MG63 (cell line): ENCODE results near the gene CEACAM1. TPM values are rescaled to one million over a fixed set of nuclear protein-coding genes. Genes with fewer than 3 reads are reported as not detected.
"Not testable (repeated sequence)": the region's sequence is repeated elsewhere in the genome, so short reads cannot be mapped to it uniquely, and the experiment has no call there.

Experiments used
- DNase-seq: peaks from one replicate; pipeline ENCODE4 v3.0.0-alpha.2; 2020
- H3K27me3 ChIP-seq: fragments of 250-450 bp; sonication (Bioruptor Pico); 2 replicates; pipeline ENCODE4 v1.5.1; 2020; ENCODE audit warnings: mild to moderate bottlenecking, moderate library complexity
- H3K36me3 ChIP-seq: fragments of 250-450 bp; sonication (Bioruptor Pico); 2 replicates; pipeline ENCODE4 v1.5.1; 2020; ENCODE audit warnings: mild to moderate bottlenecking, moderate library complexity
- H3K4me3 ChIP-seq: fragments of 250-450 bp; sonication (Bioruptor Pico); 2 replicates; pipeline ENCODE4 v1.5.1; 2020; ENCODE audit warnings: mild to moderate bottlenecking, moderate library complexity
- H3K9me3 ChIP-seq: fragments of 250-450 bp; sonication (Bioruptor Pico); 2 replicates; pipeline ENCODE4 v1.5.1; 2020; ENCODE audit warnings: mild to moderate bottlenecking, moderate library complexity
- total RNA-seq: library from RNA; depleted of rRNA; stranded (reverse); fragments of >200 nt; shearing (Covaris generic); gene quantifications from 2 replicates; pipeline ENCODE4 v1.2.3, GENCODE V29; 2014; ENCODE audit warnings: low replicate concordance; rRNA removed

CEACAM1 gene
- not detected in 2 replicates for total RNA-seq

DNA sequence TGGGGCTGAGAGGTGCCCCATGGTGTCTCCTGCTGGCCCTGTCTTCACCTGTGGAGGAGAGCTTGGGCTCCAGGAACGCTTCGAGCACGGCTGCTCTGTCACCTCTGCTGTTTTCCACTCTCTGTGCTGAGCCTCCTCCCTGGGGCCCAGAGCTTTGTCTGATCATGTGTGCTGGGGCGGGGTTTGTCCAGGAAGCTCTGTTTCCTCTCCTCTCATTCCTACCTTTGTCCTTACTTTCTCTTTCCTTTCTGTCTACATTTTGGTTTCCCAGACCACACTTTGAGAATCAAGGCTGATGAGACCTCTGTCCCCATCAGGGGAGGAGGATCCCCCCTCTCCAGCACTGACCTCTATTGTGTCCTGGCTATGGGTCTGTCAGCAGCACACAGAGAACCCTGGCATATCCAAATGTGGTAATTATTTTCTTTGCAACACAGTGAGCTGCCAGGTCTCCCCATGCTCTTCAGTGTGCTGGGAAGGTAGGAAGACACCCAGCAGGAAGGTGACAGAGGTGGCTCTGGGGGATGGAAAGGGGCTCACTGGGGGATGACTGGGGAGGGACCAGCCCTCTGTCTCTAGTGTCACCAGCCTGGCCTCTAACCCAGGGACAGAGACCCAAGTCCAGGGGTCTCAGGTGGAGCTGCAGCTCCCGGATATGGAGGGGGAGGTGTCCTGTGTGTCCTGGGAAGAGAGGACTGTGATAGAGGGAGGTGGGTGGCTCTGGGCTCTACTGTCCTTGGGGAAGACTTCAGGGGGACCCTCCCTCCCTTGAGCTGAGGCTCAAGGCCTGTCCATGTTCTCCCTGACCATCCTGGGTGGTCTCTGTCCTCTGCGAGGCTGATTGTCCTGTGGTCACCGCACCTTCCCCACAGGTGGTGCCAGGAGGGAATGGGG, at the start of gene CEACAM1:
CEACAM1 (minus strand) TSS at position 128 of the 894 bp plus-strand sequence; CDS start at position 21, 107 bp downstream.
- Histone ChIP-seq H3K9me3 (no peaks in the 10 kb centered on the region), H3K27me3 (peaks cover 2% of the 10 kb centered on the region; the same call in 1 of the 2 replicates), H3K36me3 (no peaks in the 10 kb centered on the region), H3K4me3 (no peak within 1 kb of the TSS)
- no peak for DNase-seq

DNA sequence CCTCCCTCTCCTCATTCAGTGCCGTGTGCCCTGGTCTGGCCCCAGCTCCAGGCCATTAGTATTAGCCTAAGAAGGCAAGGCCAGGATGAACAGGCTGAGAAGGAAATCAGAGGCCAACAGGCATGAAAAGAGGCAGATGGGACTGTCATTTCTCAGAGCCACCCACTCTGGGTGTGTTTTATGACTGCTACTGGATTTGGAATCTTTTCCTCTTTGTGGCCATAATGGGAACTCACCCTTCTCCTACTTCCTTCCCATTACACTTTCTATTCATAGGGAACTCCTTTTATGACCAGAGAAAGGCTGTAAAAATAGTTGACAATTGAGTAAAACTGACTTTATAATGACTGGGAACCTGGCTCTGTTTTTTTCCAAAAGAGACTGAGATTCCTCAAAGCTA, 48.7 kb upstream of the CEACAM1 start:
- Histone ChIP-seq H3K36me3 (no peaks in the 10 kb centered on the region), H3K4me3 (no peak overlapping the region), H3K9me3 (no peaks in the 10 kb centered on the region; the same call in 1 of the 2 replicates), H3K27me3 (peaks cover 44% of the 10 kb centered on the region)
- no peak for DNase-seq

DNA sequence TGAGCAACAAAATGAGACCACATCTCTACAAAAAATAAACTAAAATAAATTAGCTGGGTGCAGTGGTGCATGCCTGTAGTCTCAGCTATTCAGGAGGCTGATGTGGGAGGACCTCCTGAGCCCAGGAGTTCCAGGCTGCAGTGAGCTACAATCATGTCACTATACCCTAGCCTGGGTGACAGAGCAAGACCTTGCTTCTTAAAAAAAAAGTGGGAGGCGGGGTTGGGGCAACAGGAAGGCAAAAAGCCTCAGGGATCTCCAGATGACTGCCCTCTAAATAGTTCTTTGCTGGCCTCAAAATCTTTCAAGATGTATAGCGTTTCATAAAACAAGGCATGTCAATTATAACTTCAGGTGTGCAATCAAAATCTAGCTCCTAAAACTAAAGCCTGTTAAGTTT, 48.0 kb upstream of the CEACAM1 start:
- no peak for DNase-seq
- H3K36me3 ChIP-seq, result no peaks in the 10 kb centered on the region
- H3K27me3 ChIP-seq, result peaks cover 40% of the 10 kb centered on the region
- no peak overlapping the region for H3K4me3 ChIP-seq
- H3K9me3 ChIP-seq, result no peaks in the 10 kb centered on the region; the same call in 1 of the 2 replicates

DNA sequence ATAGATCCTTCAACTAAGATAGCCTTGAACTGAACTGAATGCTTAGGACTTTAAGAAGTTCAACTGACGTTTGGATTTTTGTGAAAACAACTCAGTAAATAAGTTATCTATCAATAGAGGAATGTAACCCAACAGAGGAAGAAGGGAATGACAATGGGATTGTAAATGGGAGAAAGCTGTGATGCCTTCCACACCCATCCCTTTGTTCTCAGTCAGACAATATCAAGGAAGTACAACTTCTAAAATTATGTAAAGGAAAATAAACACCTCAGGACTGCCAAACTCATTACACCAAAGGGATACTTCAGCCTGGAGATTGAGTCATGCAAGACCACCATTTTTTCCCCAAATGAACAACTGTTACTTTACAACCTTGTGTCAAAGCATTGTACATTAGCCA, 45.4 kb upstream of the CEACAM1 start:
- DNase-seq, result no peak
- H3K9me3 ChIP-seq, result no peaks in the 10 kb centered on the region; the same call in 1 of the 2 replicates
- H3K4me3 ChIP-seq, result no peak overlapping the region
- H3K27me3 ChIP-seq, result peaks cover 21% of the 10 kb centered on the region
- H3K36me3 ChIP-seq, result no peaks in the 10 kb centered on the region

DNA sequence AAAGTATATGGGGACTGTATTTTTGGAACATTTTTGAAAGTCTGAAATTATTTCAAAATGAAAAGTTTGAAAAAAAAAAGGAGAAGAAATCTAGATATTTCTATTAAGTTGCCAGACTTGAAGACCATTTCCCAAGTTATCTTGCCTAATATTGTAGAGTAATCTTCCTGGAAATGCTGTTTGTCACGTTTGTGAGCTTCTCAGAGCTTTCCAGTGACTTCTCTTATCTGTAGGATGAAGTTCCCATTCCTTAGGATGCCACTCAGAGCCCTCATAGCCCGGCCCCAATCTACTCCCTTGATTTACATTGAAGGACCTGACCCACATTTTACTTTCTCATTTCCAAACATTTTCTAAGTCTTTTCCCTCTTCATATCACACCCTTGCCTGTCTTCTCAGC, 42.8 kb upstream of the CEACAM1 start:
- H3K9me3 ChIP-seq, result no peaks in the 10 kb centered on the region; the same call in 1 of the 2 replicates
- no peak overlapping the region for H3K4me3 ChIP-seq
- H3K27me3 ChIP-seq, result peaks cover 10% of the 10 kb centered on the region; the same call in 1 of the 2 replicates
- no peak for DNase-seq
- no peaks in the 10 kb centered on the region for H3K36me3 ChIP-seq

DNA sequence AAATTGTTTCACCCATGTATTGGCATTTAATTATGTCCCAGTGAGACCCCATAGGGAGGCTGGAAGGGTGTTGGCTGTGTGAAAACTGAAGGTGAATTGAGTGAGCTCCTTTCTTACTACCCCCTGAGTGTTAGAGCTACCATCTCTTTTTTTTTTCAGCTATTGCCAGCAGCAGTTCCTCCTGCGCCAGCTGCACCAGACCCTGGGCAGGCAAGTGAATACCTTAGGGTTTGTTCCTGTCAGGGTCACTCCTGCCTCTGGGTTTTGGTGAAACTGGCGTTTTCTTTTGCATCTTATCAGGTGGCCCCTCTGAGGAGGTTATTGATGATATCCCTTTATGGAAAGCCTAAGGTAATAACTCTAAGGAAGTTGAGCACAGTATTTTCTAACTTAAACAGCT, 40.9 kb upstream of the CEACAM1 start:
- no peak for DNase-seq
- H3K36me3 ChIP-seq, result no peaks in the 10 kb centered on the region
- no peaks in the 10 kb centered on the region for H3K27me3 ChIP-seq
- H3K4me3 ChIP-seq, result no peak overlapping the region
- no peaks in the 10 kb centered on the region; the same call in 1 of the 2 replicates for H3K9me3 ChIP-seq

DNA sequence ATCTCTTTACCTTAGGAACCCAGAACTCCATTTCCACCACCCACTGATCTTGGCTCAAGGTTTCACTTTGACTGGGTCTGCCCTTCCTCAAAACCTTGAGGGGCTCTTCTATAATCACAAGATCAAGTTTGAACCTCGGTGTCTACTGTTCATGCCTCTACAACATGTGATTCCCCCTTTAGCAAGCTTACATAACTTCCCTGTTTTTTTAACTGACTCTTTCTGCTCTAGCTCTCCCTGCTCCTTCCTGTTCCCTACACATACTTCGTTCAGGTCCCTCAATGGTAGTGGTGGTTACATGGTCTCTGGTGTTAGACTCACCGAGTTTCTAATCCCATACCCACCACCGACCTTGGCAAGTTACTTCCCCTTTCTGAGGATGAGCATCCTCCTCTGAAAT, 39.7 kb upstream of the CEACAM1 start:
- Histone ChIP-seq H3K9me3 (no peaks in the 10 kb centered on the region), H3K27me3 (no peaks in the 10 kb centered on the region), H3K4me3 (no peak overlapping the region), H3K36me3 (no peaks in the 10 kb centered on the region)
- DNase-seq, result no peak

DNA sequence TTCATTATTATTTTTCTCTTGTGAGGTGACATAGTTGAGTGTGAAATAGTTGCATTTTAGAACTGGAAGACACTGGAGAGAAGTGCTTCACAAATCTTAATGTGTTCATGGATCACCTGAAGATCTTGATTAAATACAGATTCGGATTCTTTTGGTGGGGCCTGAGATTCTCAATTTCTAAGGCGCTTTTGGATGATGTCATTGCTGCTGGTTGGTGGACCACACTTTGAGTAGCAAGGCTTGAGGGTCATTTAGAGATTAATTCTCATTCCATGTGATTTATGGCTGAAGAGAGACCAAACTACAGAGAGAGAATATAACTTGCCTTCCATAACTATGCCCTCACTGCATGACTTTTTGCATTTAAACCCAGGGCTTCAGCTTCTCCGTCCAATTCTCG, 39.3 kb upstream of the CEACAM1 start:
- Histone ChIP-seq H3K9me3 (no peaks in the 10 kb centered on the region), H3K36me3 (no peaks in the 10 kb centered on the region), H3K4me3 (no peak overlapping the region), H3K27me3 (no peaks in the 10 kb centered on the region)
- DNase-seq, result no peak

DNA sequence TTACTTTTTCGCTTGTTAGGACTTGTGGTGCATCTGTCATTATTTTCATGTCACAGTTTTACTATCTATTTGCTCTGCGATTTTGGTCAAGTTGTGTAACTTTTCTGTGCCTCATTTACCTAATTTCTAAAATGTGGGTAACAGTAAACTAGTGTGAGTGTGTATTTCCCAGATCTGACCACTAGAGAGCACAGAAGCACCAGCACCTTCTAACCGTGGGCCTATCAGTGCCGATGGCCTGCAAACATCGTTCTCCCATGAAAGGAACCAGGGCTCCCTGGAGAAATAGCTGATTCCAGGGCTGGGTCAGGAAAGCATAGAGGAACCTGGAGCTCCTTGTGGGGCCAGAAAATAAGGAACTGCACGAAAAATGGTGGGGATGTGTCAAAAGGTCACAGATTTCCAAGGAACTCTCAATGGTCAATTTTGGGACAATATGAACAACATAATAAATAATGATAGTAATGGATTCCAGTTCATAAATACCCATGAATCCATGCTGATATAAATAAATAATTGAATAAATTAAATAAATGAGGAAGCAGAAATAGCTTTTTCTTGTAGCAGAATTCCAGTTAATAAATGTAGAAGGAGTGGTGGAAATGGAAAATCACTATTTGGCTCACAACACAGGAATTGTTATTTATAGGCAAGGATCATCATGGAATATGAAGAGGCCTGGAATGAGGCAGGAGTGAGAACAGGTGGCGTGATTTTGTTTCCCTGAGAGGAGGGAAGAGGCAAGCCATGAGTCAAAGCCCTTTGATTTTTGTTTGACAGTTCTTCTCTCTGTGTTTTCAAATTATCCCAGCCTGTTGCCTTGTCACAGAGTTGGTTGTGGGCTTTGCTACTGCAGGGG, 35.3 kb upstream of the CEACAM1 start:
- DNase-seq, result peak; percentile 42
- Histone ChIP-seq H3K36me3 (no peaks in the 10 kb centered on the region), H3K27me3 (no peaks in the 10 kb centered on the region), H3K9me3 (no peaks in the 10 kb centered on the region), H3K4me3 (no peak overlapping the region)

DNA sequence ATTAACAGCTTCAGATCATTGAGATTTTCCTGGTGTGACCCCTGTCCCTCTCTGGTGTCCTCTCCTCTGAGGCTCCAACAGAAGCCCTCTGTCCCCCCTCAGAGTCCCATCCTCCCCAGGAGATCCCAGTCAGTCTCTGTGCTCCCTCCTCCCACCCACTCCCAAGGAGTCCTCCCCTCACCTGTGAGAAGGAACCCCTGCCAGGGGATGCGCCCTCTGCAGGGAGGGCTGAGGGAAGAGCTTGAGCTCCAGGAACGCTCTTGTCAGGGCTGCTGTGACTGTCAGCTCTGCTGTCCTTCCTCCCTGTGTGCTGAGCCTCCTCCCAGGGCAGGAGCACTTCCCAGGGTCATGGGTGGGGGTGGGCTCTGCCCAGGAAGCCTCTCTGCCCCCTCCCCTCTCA, 33.2 kb upstream of the CEACAM1 start:
- DNase-seq, result no peak
- H3K27me3 ChIP-seq, result no peaks in the 10 kb centered on the region
- H3K9me3 ChIP-seq, result peaks cover 4% of the 10 kb centered on the region; the same call in 1 of the 2 replicates
- no peak overlapping the region for H3K4me3 ChIP-seq
- no peaks in the 10 kb centered on the region for H3K36me3 ChIP-seq

DNA sequence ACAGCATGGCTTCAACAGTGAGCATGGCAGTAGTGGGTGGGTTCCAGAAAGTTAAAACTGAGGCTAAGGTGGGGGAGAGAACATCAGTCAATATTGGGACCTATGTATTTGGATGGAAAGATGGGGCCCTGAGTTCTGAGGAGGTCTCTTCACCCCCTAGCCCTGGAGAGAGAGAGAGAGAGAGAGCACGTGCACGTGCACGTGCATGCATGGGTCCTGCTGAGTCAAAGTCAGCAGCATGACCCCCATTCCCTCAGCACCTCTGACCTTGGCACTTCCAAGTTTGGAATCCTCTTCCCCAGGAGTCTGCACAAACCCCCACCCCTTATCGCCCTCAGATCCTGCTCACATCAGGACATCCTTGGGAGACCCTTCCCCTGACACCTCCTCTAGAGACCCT, 32.5 kb upstream of the CEACAM1 start:
- Histone ChIP-seq H3K4me3 (no peak overlapping the region), H3K9me3 (peaks cover 4% of the 10 kb centered on the region; the same call in 1 of the 2 replicates), H3K36me3 (no peaks in the 10 kb centered on the region), H3K27me3 (no peaks in the 10 kb centered on the region)
- DNase-seq, result no peak

DNA sequence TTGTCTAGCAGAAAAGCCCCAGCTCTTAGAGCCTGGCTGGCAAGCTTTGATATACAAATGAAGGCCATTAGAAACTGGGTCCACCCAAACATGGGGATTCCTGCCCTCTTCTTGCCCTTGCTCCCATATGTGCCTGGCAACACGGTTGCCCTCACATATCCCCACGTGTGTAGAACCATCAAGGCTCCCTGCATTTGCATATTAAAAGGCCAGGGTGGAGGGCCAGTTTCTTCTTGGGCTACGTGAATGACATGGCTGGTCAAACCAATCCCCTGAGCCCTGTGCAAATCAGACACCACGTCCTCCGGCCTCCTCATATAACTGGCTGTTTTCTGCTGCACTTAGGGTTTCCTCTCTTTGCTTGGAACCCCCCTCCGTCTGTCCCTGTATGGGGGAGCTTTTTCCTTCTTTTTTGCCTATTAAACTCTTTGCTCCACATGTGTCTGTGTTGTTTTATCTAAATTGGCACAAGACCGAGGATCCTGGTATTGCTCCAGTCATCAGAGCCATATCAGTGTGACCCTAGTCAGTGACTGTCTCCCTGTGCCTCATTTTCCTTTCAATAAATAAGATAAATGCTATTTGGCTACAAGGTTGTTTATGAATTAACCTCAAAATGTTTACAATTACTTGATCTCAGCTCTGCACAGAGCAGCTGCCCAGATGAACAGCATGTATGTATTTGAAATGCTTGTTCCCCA, 30.3 kb upstream of the CEACAM1 start:
- Histone ChIP-seq H3K9me3 (peaks cover 4% of the 10 kb centered on the region; the same call in 1 of the 2 replicates), H3K4me3 (no peak overlapping the region), H3K36me3 (no peaks in the 10 kb centered on the region), H3K27me3 (no peaks in the 10 kb centered on the region)
- no peak for DNase-seq

DNA sequence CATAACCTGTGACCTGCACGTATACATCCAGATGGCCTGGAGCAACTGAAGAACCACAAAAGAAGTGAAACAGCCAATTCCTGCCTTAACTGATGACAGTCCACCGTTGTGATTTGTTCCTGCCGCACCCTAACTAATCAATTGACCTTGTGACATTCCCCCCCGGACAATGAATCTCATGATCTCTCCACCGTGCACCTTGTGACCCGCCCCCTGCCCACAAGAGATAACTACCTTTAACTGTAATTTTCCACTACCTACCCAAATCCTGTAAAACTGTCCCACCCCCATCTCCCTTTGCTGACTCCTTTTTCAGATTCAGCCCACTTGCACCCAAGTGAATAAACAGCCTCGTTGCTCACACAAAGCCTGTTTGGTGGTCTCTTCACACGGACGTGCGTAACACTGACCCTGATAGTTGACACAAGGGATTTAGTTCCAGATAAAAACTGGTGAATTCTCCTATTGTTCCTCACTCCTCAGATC, 29.1 kb upstream of the CEACAM1 start:
- not testable (repeated sequence) for H3K27me3 ChIP-seq, DNase-seq

DNA sequence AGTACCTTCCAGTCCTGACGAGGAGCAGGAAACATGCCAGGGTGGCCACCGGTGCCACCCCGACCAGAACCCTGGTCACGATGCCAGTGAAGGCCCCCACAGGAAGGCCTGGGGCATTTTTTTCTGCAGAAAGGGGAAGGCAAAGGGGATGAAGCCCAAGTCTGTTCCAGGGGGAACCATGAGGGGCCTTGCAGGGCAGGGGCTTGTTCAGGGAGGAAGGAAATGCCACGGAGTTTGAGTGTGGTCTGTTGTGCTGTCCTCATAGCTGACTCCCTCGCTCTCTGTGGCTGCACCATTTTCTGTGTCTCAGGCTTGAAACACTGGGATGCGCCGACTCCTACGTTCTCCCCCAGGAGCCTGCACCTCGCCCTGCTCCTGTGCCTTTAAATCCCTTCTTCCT, 27.5 kb upstream of the CEACAM1 start:
- H3K27me3 ChIP-seq, result no peaks in the 10 kb centered on the region
- DNase-seq, result no peak
- no peaks in the 10 kb centered on the region for H3K36me3 ChIP-seq
- H3K9me3 ChIP-seq, result peaks cover 4% of the 10 kb centered on the region; the same call in 1 of the 2 replicates
- no peak overlapping the region for H3K4me3 ChIP-seq

More for the DNA sequence above, 29.1 kb upstream of the CEACAM1 start:
- not testable (repeated sequence) for H3K36me3 ChIP-seq, H3K9me3 ChIP-seq, H3K4me3 ChIP-seq

DNA sequence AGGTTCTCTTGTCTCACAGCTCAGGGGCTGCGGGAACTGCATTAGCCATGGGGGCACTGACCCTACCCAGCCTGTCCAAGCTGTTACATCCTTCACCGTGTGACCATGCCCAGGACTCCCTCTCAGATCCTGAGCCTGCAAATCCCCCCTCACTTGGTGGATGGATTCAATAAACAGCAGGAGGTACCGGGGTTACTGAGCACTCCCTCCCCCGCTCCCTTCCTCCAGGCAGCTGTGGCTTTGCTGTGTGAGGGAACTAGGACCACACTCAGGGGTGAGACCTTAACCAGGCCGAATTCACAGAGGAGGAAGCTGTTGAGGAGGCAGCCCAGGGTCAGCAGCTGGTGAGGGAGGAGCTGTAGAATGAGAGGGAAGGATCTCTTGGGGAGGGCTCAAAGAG, 27.0 kb upstream of the CEACAM1 start:
- no peak for DNase-seq
- no peaks in the 10 kb centered on the region for H3K27me3 ChIP-seq
- H3K9me3 ChIP-seq, result peaks cover 4% of the 10 kb centered on the region; the same call in 1 of the 2 replicates
- H3K4me3 ChIP-seq, result no peak overlapping the region
- no peaks in the 10 kb centered on the region for H3K36me3 ChIP-seq

DNA sequence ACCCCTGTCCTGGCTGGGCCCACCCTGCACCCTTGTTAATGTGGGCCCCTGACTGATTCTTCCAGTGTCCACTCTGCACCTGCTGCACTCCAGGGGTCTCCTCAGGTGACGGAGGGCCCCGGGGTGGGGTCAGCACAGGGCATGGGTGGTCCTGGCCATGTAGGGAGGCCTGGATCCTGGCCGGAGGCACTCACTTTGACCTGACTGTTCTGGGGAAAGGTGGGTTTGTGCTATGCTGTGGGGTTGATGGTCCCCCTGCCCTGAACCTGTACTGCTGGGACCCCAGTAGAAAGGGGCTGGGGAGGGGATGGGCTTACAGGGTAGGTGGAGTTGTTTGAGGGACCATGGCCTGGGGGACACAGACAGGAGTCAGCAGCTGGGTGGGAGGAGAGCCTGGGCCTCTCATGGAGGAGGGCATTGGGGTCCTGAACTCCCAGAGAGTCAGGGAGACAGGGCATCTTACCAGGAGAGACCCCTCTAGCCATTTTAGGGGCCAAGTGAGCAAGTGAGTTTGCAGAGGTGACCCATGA, 25.8 kb upstream of the CEACAM1 start:
- H3K36me3 ChIP-seq, result no peaks in the 10 kb centered on the region
- H3K27me3 ChIP-seq, result no peaks in the 10 kb centered on the region
- H3K4me3 ChIP-seq, result no peak overlapping the region
- no peak for DNase-seq
- peaks cover 4% of the 10 kb centered on the region; the same call in 1 of the 2 replicates for H3K9me3 ChIP-seq
